CD4-positive, alpha-beta memory T cell (primary cell): Measurements from ENCODE around the gene TJP3. TPM values are rescaled to one million over a fixed set of nuclear protein-coding genes. Genes with fewer than 3 reads are reported as not detected.

Experiments
- CTCF ChIA-PET: fragments of 350-600 bp; sonication (Branson Sonifier 250); formaldehyde crosslinking; loops from one replicate; lab custom pipeline; 2021; ENCODE audit warnings: inconsistent platforms; ENCODE audit not compliant: partially characterized antibody; lab: Charles Lee
- POLR2A ChIA-PET: fragments of 350-600 bp; sonication (Branson Sonifier 250); formaldehyde crosslinking; loops from one replicate; lab custom pipeline; 2021; ENCODE audit not compliant: partially characterized antibody; lab: Charles Lee
- DNase-seq, 5 donors: peaks; one replicate each; pipeline versions ENCODE4 v3.0.0 to v3.0.0-alpha.2; 2020 to 2022; ENCODE audit warnings: mixed read lengths in 1 of 5
- H3K27ac ChIP-seq: one replicate; pipeline ENCODE4 v1.7.0; 2013; ENCODE audit warnings: low read depth, low read length
- H3K27me3 ChIP-seq: 2 replicates; pipeline ENCODE4 v1.7.0; 2013; ENCODE audit warnings: mild to moderate bottlenecking, low read length, moderate library complexity; ENCODE audit not compliant: insufficient read depth
- H3K36me3 ChIP-seq: 2 replicates; pipeline ENCODE4 v1.7.0; 2013; ENCODE audit warnings: mild to moderate bottlenecking, low read length, moderate library complexity; ENCODE audit not compliant: insufficient read depth
- H3K4me1 ChIP-seq: 2 replicates; pipeline ENCODE4 v1.7.0; 2013; ENCODE audit warnings: mild to moderate bottlenecking, low read length, moderate library complexity; ENCODE audit not compliant: insufficient read depth
- H3K4me3 ChIP-seq, 2 donors: one replicate each; pipeline ENCODE4 v1.7.0; 2013; ENCODE audit warnings: low read length in 2 of 2, mild to moderate bottlenecking in 1 of 2
- H3K9me3 ChIP-seq, 2 donors: one replicate each; pipeline ENCODE4 v1.7.0; 2013; ENCODE audit warnings: low read length in 2 of 2, control low read depth in 1 of 2; ENCODE audit not compliant: control insufficient read depth in 1 of 2
- H3K27ac Mint-ChIP-seq, 7 donors: one replicate each; pipeline ENCODE4 v1.8.0; 2020 to 2021; ENCODE audit warnings: mixed read lengths in 7 of 7, mild to moderate bottlenecking in 6 of 7, inconsistent platforms in 3 of 7, moderate library complexity in 3 of 7
- H3K27me3 Mint-ChIP-seq, 2 donors: one replicate each; pipeline ENCODE4 v1.8.0; 2020 to 2021; ENCODE audit warnings: mixed read lengths in 2 of 2
- H3K36me3 Mint-ChIP-seq, 2 donors: one replicate each; pipeline ENCODE4 v1.8.0; 2020 to 2021; ENCODE audit warnings: mixed read lengths in 2 of 2, inconsistent platforms in 1 of 2, mild to moderate bottlenecking in 1 of 2
- H3K4me1 Mint-ChIP-seq, 4 donors: one replicate each; pipeline ENCODE4 v1.8.0; 2020 to 2021; ENCODE audit warnings: mixed read lengths in 4 of 4, mild to moderate bottlenecking in 1 of 4
- H3K4me3 Mint-ChIP-seq, 8 donors: one replicate each; pipeline ENCODE4 v1.8.0; 2020 to 2021; ENCODE audit warnings: mixed read lengths in 8 of 8, mild to moderate bottlenecking in 7 of 8, moderate library complexity in 6 of 8, inconsistent platforms in 3 of 8
- H3K9me3 Mint-ChIP-seq, 8 donors: one replicate each; pipeline ENCODE4 v1.8.0; 2020 to 2021; ENCODE audit warnings: mixed read lengths in 8 of 8, mild to moderate bottlenecking in 5 of 8, inconsistent platforms in 3 of 8, moderate library complexity in 1 of 8
- intact Hi-C: fragments of 100-400 bp; cut with micrococcal nuclease; formaldehyde crosslinking; loops from one replicate; pipeline ENCODE4 v1.15.1; 2023
- polyA plus RNA-seq, 2 donors: library from polyadenylated mRNA; unstranded; fragments of 300-500 nt; fragmentation: Illumina TruSeq; gene quantifications; one replicate each; pipeline ENCODE4 v1.2.3, GENCODE V29; 2021
- total RNA-seq, 2 experiments: library from RNA; stranded (reverse); gene quantifications; one replicate each; pipeline ENCODE4 v1.2.3, GENCODE V29; 2021

The TJP3 gene
- total and polyA plus RNA-seq, 4 experiments from 2014 or later, result 17.6 to 23.4 (median 20.6) TPM

- no peaks in the 10 kb centered on the region for H3K27me3 ChIP-seq
- no peak overlapping the region for H3K27ac ChIP-seq
- DNase-seq, result no peak
- ChIA-PET POLR2A (no interaction called here), CTCF (no interaction called here)
- H3K36me3 Mint-ChIP-seq, result peaks cover 3 to 10% of the 10 kb centered on the region in 2 donors
- H3K4me3 Mint-ChIP-seq, result no peak overlapping the region
- H3K9me3 ChIP-seq, result no peaks in the 10 kb centered on the region
- no peaks in the 10 kb centered on the region for H3K27me3 Mint-ChIP-seq
- peaks cover 5% of the 10 kb centered on the region for H3K36me3 ChIP-seq
- H3K4me1 ChIP-seq, result no peaks in the 10 kb centered on the region
- no peak overlapping the region for H3K27ac Mint-ChIP-seq
- H3K4me1 Mint-ChIP-seq, result peaks cover 0 to 8% (median 3%) of the 10 kb centered on the region in 4 donors
- H3K4me3 ChIP-seq, result no peak overlapping the region
- no peaks in the 10 kb centered on the region for H3K9me3 Mint-ChIP-seq
- intact Hi-C loops, result no loop called here
Observed at GRCh38 chr19:3680939-3681338, 27.2 kb upstream of the TJP3 start.

- CTCF ChIA-PET, result interaction anchor here (1.1 kb wide), 1 partner anchor 10 kb away, joined by 4 read pairs; no protein-coding TSS in a partner anchor
- Histone ChIP-seq H3K27me3 (no peaks in the 10 kb centered on the region), H3K4me3 (no peak overlapping the region), H3K9me3 (no peaks in the 10 kb centered on the region), H3K4me1 (peaks cover 6% of the 10 kb centered on the region), H3K36me3 (peaks cover 5% of the 10 kb centered on the region), H3K27ac (no peak overlapping the region)
- intact Hi-C loops, result no loop called here
- Mint-ChIP-seq H3K9me3 (no peaks in the 10 kb centered on the region), H3K27me3 (no peaks in the 10 kb centered on the region), H3K27ac (no peak overlapping the region), H3K36me3 (peaks cover 3 to 10% of the 10 kb centered on the region in 2 donors), H3K4me1 (peaks cover 4 to 13% (median 5%) of the 10 kb centered on the region in 4 donors), H3K4me3 (no peak overlapping the region)
- peak in 1 of 5 donors; percentile 5 for DNase-seq
- POLR2A ChIA-PET, result no interaction called here
Observed at GRCh38 chr19:3682286-3682685, 25.9 kb upstream of the TJP3 start.

GRCh38 chr19:3682741-3683404 is 25.3 kb upstream of the TJP3 start:
- peaks cover 5% of the 10 kb centered on the region for H3K36me3 ChIP-seq
- H3K4me3 ChIP-seq, result no peak overlapping the region
- DNase-seq, result no peak
- CTCF ChIA-PET, result interaction anchor here (1.1 kb wide), 1 partner anchor 9 kb away, joined by 4 read pairs; no protein-coding TSS in a partner anchor
- H3K9me3 ChIP-seq, result no peaks in the 10 kb centered on the region
- H3K27me3 Mint-ChIP-seq, result no peaks in the 10 kb centered on the region
- no peak overlapping the region for H3K27ac Mint-ChIP-seq
- POLR2A ChIA-PET, result no interaction called here
- peaks cover 5 to 17% (median 8%) of the 10 kb centered on the region in 4 donors for H3K4me1 Mint-ChIP-seq
- H3K27ac ChIP-seq, result no peak overlapping the region
- no peaks in the 10 kb centered on the region for H3K27me3 ChIP-seq
- no peak overlapping the region for H3K4me3 Mint-ChIP-seq
- peaks cover 3 to 10% of the 10 kb centered on the region in 2 donors for H3K36me3 Mint-ChIP-seq
- H3K4me1 ChIP-seq, result peaks cover 9% of the 10 kb centered on the region
- intact Hi-C loops, result no loop called here
- H3K9me3 Mint-ChIP-seq, result no peaks in the 10 kb centered on the region

- no peak overlapping the region for H3K4me3 ChIP-seq
- intact Hi-C loops, result no loop called here
- peaks cover 7 to 20% (median 10%) of the 10 kb centered on the region in 4 donors for H3K4me1 Mint-ChIP-seq
- no peaks in the 10 kb centered on the region for H3K9me3 Mint-ChIP-seq
- H3K4me1 ChIP-seq, result peaks cover 15% of the 10 kb centered on the region
- H3K4me3 Mint-ChIP-seq, result no peak overlapping the region
- H3K27me3 Mint-ChIP-seq, result no peaks in the 10 kb centered on the region
- H3K36me3 Mint-ChIP-seq, result peaks cover 3 to 10% of the 10 kb centered on the region in 2 donors
- ChIA-PET POLR2A (no interaction called here), CTCF (no interaction called here)
- DNase-seq, result no peak
- peaks cover 5% of the 10 kb centered on the region for H3K36me3 ChIP-seq
- no peak overlapping the region for H3K27ac ChIP-seq
- no peak overlapping the region for H3K27ac Mint-ChIP-seq
- no peaks in the 10 kb centered on the region for H3K9me3 ChIP-seq
- H3K27me3 ChIP-seq, result no peaks in the 10 kb centered on the region
Observed at GRCh38 chr19:3683405-3684053, 24.7 kb upstream of the TJP3 start.

- peaks cover 5% of the 10 kb centered on the region for H3K36me3 ChIP-seq
- intact Hi-C loops, result no loop called here
- H3K27ac ChIP-seq, result no peak overlapping the region
- peaks cover 17% of the 10 kb centered on the region for H3K4me1 ChIP-seq
- no peaks in the 10 kb centered on the region for H3K9me3 ChIP-seq
- no peak overlapping the region for H3K27ac Mint-ChIP-seq
- CTCF ChIA-PET, result no interaction called here
- peaks cover 7 to 22% (median 11%) of the 10 kb centered on the region in 4 donors for H3K4me1 Mint-ChIP-seq
- no peak overlapping the region for H3K4me3 Mint-ChIP-seq
- no peak for DNase-seq
- no peaks in the 10 kb centered on the region for H3K27me3 ChIP-seq
- no peaks in the 10 kb centered on the region for H3K27me3 Mint-ChIP-seq
- H3K9me3 Mint-ChIP-seq, result no peaks in the 10 kb centered on the region
- no peak overlapping the region for H3K4me3 ChIP-seq
- POLR2A ChIA-PET, result no interaction called here
- H3K36me3 Mint-ChIP-seq, result peaks cover 3 to 10% of the 10 kb centered on the region in 2 donors
Observed at GRCh38 chr19:3684054-3684816, 23.9 kb upstream of the TJP3 start.

- H3K9me3 ChIP-seq, result no peaks in the 10 kb centered on the region
Observed at GRCh38 chr19:3684817-3685410, 23.3 kb upstream of the TJP3 start.

More at GRCh38 chr19:3684817-3685410, 23.3 kb upstream of the TJP3 start:
- H3K4me3 ChIP-seq, result no peak overlapping the region
- Mint-ChIP-seq H3K27ac (peak overlapping the region in 2 of 7 donors; percentile 3 to 15), H3K9me3 (no peaks in the 10 kb centered on the region), H3K36me3 (peaks cover 3 to 10% of the 10 kb centered on the region in 2 donors), H3K4me1 (peaks cover 10 to 21% (median 15%) of the 10 kb centered on the region in 4 donors), H3K4me3 (peak overlapping the region in 1 of 8 donors; percentile 20), H3K27me3 (no peaks in the 10 kb centered on the region)
- H3K27me3 ChIP-seq, result no peaks in the 10 kb centered on the region
- no peak overlapping the region for H3K27ac ChIP-seq
- CTCF ChIA-PET, result no interaction called here
- POLR2A ChIA-PET, result no interaction called here
- H3K4me1 ChIP-seq, result peaks cover 20% of the 10 kb centered on the region
- DNase-seq, result no peak
- intact Hi-C loops, result no loop called here
- H3K36me3 ChIP-seq, result peaks cover 5% of the 10 kb centered on the region
